ENCODE measurements around the gene CHSY1.
A peak's percentile ranks its signal among the peaks of the same experiment; 100 is the strongest.

Gene CHSY1

DNA sequence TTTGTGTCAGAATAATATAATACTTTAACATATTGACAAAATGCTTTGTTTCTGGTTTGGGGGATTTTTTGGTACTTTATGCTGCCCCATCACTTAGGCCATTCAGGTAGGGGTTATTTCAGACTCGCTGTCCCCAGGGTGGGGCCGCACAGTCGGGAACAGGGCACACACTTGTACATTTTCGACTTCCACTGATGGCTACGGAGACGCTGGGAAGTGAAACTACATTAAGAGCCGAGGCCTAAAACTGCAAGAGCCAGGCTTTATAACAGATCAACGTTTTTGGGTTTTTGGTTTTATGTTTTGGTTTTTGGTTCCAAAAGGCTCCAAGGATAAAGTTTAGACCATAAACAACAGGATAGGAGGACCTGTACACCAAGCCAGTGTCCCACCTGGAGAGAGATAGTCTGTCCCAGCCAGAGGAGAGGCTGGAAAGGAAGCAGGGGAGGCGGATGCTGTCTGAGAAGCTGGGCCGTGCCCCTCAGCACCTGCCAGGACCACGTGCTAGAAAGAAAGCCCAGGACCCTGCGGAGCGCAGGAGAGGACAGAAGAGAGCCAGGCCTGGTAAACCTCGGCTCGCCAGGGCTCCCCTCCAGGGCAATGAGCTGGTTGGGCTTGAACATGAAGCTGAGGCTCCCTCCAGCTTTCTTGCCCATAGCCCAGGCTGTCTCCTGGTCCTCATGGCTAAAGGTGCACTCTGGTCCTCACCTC lies 111.7 kb downstream of the CHSY1 start:
- Mint-ChIP-seq H3K4me1 (peaks cover 38% of the 10 kb centered on the region), H3K4me3 (no peak overlapping the region), H3K27me3 (no peaks in the 10 kb centered on the region), H3K9me3 (no peaks in the 10 kb centered on the region), H3K27ac (no peak overlapping the region)
- DNase-seq: no peak
- no peak for ATAC-seq

DNA sequence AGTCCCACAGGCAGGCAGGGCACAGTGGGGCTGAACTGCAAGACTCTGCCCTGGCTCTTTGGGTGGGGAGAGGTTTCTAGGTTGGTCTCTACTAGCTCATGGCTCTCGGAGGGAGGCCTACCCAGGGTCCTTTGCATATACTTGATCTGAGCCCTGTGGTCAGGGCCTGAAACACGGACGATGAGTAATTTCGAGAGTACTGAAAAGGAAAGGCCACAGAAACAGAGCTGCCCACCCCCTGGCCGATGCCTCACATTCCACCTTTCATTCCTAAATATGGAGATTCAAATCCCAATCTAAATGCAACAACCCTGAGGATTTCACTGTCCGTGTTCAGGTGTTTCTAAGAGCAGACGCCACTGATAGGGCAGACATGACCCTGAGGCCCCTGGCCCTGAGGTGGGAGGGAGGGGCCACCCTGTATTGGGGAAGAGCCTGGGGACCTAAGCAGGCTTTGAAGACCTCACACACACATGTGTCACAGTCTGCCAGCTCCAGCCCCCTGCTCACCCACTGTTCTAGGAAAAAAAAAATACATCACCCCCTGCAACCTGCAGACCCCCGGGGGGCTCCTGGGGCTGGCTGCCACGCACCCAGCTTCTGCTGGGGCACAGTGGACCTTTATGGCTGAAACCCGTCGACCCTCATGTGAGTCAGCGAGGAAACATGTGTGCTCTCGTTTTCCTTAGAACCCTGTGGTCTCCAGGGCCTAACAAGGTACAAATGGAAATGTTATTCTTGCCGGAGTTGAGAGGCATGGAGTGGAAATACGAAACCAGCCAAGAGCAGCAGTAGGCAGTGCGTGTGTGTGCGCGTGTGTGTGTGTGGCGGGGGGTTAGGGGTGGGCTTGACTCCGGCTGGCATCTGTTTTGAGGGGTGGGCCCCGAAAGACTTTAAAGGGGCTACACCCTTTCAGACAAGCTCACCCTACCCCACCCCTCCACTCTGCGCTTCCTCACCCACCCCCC lies 112.7 kb downstream of the CHSY1 start:
- Mint-ChIP-seq H3K4me1 (peaks cover 39% of the 10 kb centered on the region), H3K4me3 (no peak overlapping the region), H3K27ac (peak overlapping the region in 1 of 2 donors; percentile 42), H3K9me3 (no peaks in the 10 kb centered on the region), H3K27me3 (no peaks in the 10 kb centered on the region)
- DNase-seq: no peak
- ATAC-seq: no peak

DNA sequence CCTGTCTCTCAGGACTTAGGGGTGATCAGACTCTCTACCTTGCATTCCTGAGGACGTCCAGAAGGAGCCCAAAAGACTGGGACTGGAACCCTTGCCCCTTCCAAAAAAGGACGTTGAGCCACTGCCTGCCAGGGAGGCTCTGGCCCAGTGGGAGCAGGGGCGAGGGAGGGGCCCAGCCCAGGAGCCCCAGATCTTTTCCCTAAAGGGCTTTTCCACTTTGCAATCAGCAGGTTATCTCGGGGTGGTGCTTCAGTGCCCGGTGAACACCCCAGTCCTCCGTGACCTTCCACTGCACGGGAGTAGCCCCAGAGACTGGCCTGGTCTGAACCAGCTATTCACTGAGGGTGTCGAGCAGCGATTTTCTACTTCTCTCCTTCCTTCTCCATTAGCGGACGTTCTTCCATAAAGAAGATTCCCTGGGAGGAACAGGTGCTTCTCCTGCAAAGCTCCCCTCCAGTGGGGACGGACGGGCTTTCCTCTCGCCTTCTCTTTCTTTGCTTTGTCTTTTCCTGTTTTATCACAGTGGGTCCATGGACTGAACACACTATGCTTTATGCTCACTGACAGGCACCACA lies 113.7 kb downstream of the CHSY1 start:
- H3K4me1 Mint-ChIP-seq: peaks cover 39% of the 10 kb centered on the region
- no peak overlapping the region for H3K27ac Mint-ChIP-seq
- H3K4me3 Mint-ChIP-seq: no peak overlapping the region
- no peaks in the 10 kb centered on the region for H3K9me3 Mint-ChIP-seq
- DNase-seq (no peak), ATAC-seq (no peak)
- no peaks in the 10 kb centered on the region for H3K27me3 Mint-ChIP-seq

DNA sequence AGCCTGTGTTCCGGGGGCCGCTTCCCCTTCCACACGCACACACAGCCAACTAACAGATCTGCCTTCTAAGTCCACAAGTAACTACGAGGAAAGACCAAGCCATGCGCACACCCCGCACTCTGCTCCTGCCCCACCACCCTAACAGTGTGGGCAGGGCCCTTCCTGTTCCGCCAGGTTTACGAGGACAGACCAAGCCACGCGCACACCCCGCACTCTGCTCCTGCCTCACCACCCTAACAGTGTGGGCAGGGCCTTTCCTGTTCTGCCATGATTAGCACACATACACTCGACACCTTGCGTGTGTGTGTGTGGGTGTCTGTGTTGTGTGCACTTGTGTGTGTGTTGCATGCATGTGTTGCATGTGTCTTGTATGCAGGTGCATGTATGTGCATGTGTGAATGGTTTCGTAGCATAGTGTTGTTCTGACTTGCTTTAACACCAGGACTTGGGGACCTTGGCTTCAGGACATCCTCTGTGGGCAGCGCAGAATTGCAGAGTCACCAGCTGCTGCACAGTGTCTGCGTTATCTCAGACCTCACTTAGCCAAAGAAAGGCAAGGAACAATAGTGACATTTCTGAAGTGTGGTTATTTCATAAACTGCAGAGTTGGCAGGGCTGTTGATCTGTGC lies 114.4 kb downstream of the CHSY1 start:
- no peaks in the 10 kb centered on the region for H3K27me3 Mint-ChIP-seq
- DNase-seq: peak; percentile 13 to 36
- peak overlapping the region; percentile 2 to 40 for H3K4me3 Mint-ChIP-seq
- ATAC-seq: peak; percentile 60
- H3K27ac Mint-ChIP-seq: peak overlapping the region; percentile 30 to 54
- H3K4me1 Mint-ChIP-seq: peaks cover 39% of the 10 kb centered on the region
- no peaks in the 10 kb centered on the region for H3K9me3 Mint-ChIP-seq

DNA sequence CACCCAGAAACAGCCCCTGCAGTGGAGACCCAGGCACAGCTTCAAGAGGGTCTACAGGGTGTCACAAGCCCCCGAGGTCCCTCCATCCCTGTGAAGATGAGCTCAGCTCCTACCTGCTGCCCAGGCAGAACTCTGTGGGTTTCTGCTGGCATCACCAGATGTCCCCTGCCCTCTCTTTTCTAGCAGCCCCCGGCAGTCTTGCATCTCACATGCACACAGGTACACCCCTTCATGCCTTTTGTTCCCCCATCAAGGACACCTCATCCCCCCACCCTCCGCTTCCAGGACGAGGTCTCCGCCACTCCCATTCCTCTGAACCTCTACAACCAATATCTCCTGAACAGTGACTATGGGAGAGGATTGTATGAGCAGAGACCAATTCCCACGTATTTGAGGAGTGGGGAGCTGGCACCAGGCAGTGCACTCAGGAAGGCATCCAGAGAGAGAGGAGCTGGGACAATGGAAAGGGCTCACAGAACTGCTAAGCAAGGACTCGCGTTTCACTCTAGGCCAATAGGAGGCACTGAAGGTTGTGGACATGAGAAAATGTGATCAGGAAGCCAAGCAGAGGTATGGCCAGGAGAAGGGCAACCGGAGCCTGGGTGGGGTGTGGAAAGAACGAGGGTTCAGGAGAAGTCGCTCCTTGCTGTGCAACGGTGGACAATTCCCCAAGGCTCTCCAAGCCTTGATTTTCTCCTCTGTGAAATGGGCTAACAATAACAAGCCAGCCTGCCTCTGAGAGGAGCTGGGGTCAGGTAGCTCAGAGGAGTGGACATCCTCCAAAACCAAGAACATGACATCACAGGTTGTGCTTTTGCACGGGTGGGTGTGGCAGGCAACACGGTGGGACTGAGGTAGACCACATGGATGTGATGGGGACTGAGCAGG lies 115.2 kb downstream of the CHSY1 start:
- H3K4me3 Mint-ChIP-seq: peak overlapping the region; percentile 14 to 36
- ATAC-seq (no peak), DNase-seq (no peak)
- no peaks in the 10 kb centered on the region for H3K9me3 Mint-ChIP-seq
- peaks cover 39% of the 10 kb centered on the region for H3K4me1 Mint-ChIP-seq
- H3K27me3 Mint-ChIP-seq: no peaks in the 10 kb centered on the region
- H3K27ac Mint-ChIP-seq: no peak overlapping the region

DNA sequence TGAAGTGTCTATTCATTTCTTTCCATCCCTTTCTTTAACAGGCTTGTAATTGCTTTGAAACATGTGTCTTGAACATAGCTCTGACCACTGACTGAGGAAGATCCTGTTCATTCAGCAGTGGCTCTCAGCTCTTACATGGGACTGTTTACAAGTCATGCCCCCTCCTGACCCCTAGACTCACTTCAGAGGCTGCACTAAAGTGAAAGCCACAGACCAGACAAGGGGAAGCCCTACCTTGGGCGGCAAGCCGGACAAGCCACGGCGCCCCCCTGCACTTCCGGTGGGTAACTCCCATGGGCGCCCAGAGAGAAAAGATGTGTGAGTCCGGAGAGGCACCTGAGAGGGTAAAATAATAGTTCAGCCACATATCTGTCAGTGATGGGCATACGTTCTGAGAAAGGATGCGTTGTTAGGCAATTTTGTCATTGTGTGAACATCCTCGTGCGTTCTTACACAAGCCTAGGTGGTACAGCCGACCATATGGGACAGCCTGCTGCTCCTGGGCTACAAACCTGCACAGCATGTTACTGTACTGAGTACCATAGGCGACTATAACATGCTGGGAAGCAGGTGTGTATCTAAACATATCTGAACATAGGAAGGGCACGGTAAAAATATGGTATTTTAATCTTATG lies 116.2 kb downstream of the CHSY1 start:
- H3K4me3 Mint-ChIP-seq: peak overlapping the region; percentile 55 to 63
- ATAC-seq (peak; percentile 86), DNase-seq (peak; percentile 36 to 66)
- H3K4me1 Mint-ChIP-seq: peaks cover 46% of the 10 kb centered on the region
- no peaks in the 10 kb centered on the region for H3K9me3 Mint-ChIP-seq
- no peaks in the 10 kb centered on the region for H3K27me3 Mint-ChIP-seq
- H3K27ac Mint-ChIP-seq: peak overlapping the region in 1 of 2 donors; percentile 59

DNA sequence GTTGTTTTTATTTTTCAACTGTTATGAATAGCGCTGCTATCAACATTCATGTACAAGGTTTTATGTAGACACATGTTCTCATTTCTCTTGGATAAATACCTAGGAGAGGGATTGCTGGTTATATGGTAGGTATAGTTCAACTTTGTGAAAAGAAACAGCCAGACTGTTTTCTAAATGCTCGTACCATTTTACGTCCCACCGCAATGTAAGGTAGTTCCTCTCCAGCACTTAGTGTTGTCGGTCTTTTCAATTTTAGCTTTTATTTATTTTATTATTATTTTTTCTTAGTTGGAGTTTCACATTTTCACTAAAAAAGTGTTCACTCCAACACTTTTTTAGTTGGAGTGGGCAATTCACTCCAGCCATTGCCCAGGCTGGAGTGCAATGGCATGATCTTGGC lies 117.1 kb downstream of the CHSY1 start:
- Mint-ChIP-seq H3K27me3 (no peaks in the 10 kb centered on the region), H3K27ac (no peak overlapping the region), H3K9me3 (peaks cover 0 to 5% of the 10 kb centered on the region in 2 donors), H3K4me1 (peaks cover 46% of the 10 kb centered on the region), H3K4me3 (no peak overlapping the region)
- no peak for DNase-seq
- no peak for ATAC-seq

DNA sequence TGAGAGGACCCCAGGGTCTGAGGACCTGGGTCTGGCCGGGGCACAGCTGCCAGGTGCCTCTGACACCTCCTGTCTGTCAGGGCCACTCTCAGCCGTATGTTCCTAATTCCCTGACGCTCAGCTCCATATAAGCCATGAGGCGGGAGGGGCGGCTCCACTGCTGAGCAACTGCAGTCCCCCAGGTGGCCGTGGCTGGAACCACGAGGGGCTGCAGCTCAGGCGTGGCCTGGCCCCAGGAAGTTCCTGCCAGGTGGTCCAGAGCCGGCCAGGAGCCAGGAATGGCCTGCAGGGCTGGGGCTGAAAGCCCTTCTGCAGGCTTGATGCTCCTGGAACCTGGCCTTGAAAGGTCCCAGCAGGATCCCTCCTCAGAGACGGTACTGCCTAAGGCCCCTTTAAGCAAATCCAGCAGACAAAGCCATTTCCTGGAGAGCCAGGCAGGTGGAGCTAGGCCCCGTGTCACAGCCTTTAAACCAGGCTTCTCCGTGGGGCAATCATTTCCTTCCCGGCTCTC lies 118.0 kb downstream of the CHSY1 start:
- H3K4me3 Mint-ChIP-seq: no peak overlapping the region
- H3K27me3 Mint-ChIP-seq: no peaks in the 10 kb centered on the region
- H3K9me3 Mint-ChIP-seq: peaks cover 0 to 5% of the 10 kb centered on the region in 2 donors
- H3K27ac Mint-ChIP-seq: peak overlapping the region in 1 of 2 donors; percentile 56
- H3K4me1 Mint-ChIP-seq: peaks cover 46% of the 10 kb centered on the region
- ATAC-seq (no peak), DNase-seq (no peak)

DNA sequence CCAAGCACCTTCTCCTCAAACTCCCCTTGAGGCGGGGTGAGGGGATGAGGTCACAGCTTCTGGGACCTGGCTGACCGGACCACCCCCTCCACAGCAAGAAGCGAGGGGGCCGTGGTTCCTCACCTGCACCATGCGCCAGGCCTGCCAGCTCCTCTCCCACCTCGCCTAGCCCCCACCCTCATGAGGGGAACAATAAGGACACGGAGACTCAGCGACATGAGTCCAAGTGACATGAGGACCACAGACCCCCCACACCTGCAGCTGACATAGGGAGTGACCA lies 118.7 kb downstream of the CHSY1 start:
- DNase-seq (no peak), ATAC-seq (no peak)
- no peak overlapping the region for H3K4me3 Mint-ChIP-seq
- peaks cover 0 to 5% of the 10 kb centered on the region in 2 donors for H3K9me3 Mint-ChIP-seq
- peaks cover 47% of the 10 kb centered on the region for H3K4me1 Mint-ChIP-seq
- H3K27ac Mint-ChIP-seq: no peak overlapping the region
- no peaks in the 10 kb centered on the region for H3K27me3 Mint-ChIP-seq

DNA sequence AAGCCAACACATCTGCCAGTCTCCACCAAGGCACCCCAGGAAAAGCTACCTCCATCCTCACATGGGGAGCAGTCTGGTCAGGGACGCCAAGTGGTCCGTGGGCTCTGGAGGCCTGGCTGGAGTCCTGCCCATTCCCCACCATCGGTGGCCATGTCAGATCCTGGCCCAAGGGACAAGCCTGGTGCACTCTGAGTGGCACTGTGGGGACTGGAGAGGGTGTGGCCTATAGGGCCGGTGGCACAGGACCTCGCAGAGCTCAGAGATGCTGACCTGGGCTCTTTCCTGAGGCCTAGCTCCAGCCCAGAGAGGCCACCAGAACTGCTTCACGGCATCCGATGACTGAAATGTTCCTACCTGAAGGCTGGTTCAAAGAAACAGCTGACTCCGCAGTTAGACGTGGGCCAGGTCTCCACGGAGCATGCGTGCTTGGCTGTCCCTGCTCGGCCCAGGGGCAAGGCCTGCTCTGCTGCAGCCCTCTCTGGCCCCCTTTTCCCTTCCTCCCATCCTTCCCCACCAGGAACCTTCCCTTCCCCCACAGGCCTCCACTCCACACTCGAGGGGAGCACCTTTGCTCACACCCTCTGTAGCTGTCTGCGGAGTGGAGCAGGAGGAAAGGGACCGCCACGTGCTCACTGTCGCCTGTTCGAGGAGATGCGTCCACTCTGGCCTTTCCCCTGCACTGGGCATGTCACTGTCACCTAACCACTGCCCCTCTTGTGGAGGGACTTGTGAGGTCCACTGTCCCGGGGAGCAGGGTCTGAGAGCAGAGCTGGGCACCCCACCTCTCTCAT lies 119.3 kb downstream of the CHSY1 start:
- Mint-ChIP-seq H3K27me3 (no peaks in the 10 kb centered on the region), H3K27ac (no peak overlapping the region), H3K9me3 (peaks cover 0 to 5% of the 10 kb centered on the region in 2 donors), H3K4me3 (no peak overlapping the region), H3K4me1 (peaks cover 50% of the 10 kb centered on the region)
- ATAC-seq (no peak), DNase-seq (no peak)

DNA sequence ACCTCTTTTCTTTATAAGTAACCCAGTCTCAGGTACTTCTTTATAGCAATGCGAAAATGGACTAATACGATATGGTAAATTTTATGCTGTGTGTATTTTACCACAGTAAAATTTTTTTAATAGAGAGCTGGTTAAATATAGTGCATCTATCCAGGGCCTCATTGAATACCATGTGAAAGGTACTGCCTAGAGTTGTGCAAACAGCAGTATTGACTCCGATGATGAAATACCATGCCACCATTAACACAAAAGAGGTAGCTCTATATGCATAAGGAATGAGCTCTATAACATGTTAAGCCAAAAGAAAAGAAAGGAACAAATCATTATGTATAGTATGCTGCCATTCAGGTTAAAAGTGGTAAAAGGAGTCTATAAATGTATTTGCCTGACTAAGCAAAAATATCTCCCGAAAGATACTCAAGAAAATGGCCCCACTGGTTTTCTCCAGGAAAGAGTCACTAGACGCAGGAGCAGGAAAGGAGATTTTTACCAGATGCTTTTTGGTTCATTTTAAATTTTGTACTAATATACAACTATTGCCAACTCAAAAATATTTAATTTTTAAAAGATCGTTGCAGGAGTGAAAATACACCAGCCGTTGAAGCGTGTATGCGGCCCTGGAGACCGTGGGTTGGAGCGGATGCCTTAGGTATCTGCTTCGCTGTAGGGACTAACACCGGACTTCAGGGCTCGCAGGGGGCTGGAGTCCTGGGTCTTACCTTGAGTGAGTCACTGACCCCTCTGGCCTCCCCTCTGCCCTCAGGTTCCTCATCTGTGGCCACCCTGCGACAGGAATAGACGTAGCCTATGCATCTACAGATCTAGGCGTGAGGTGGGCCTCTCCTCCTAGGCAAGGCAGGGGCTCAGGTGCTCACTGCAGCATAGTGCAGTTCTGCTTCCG lies 120.1 kb downstream of the CHSY1 start:
- no peak overlapping the region for H3K4me3 Mint-ChIP-seq
- DNase-seq: no peak
- no peak overlapping the region for H3K27ac Mint-ChIP-seq
- H3K4me1 Mint-ChIP-seq: peaks cover 50% of the 10 kb centered on the region
- H3K9me3 Mint-ChIP-seq: peaks cover 0 to 5% of the 10 kb centered on the region in 2 donors
- no peaks in the 10 kb centered on the region for H3K27me3 Mint-ChIP-seq
- ATAC-seq: no peak

DNA sequence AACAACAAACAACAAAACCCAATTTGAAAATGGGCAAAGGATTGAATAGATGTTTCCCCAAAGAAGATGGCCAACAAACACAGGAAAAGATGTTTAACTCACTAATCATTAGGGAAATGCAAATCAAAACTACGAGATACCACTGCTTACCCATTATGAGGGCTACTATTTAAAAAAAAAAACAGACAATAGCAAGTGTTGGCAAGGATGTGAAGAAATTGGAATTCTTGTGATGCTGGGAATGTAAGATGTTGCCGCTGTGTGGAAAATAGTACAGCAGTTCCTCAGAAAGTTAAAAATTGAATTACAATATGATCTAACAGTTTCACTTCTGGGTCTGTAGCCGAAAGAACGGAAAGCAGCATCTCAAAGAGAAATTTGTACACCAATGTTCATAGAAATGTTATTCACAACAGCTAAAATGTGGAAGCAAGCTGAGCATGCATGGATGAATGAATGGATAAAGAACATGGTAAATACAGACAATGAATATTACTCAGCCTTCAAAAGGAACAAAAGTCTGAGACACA lies 121.9 kb downstream of the CHSY1 start:
- peaks cover 0 to 5% of the 10 kb centered on the region in 2 donors for H3K9me3 Mint-ChIP-seq
- H3K4me1 Mint-ChIP-seq: peaks cover 51% of the 10 kb centered on the region
- DNase-seq (no peak), ATAC-seq (no peak)
- H3K27ac Mint-ChIP-seq: peak overlapping the region in 1 of 2 donors; percentile 38
- H3K4me3 Mint-ChIP-seq: no peak overlapping the region
- no peaks in the 10 kb centered on the region for H3K27me3 Mint-ChIP-seq
